ENCODE measurements around the gene ADARB2. TPM values are rescaled to one million over a fixed set of nuclear protein-coding genes. Genes with fewer than 3 reads are reported as not detected.

ADARB2 gene
- total RNA-seq, 1 donor from 2014 or later, result 0.10 TPM

DNA sequence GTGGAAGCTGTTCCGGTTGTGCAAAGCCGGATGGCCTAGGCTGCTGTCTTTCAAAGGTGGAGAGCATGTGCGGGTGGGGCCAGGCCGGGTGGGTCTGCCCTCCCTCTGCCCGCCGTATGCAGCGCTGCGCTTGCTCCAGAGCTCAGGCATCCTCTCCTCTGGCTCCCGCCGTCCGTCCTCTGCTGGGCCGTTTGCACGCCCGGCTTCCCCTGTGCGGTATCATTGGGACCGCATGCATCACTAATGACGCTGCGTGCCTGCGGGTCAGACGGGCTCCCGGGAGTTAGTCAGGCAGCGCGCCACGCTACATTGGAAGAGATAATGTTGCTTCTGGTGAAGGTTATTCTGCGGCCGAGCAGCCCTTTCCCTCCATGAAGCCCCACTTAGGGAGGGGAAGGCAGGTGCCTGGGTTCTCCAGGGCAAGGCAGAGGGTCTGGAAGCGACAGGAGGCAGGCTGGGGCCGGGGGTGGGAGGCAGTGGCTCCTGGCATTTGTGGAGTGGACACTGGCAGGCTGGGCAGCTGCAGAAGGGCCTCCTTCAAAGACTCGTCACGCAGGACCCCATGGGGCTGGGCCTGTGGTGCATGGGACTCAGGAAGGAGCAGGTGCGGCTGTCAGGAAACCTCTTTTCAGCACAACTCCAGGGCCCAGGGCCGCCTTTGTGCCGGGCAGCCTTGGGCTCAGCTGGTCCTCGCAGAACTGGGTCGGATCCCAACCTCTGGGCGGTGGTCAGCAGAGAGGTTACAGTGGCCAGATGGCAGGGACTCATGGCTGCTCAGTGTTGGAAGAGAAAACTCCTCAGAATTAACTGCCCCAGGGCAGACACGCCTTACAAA lies 362.6 kb downstream of the ADARB2 start:
- no peak for DNase-seq (ENCODE audit: low read depth)

DNA sequence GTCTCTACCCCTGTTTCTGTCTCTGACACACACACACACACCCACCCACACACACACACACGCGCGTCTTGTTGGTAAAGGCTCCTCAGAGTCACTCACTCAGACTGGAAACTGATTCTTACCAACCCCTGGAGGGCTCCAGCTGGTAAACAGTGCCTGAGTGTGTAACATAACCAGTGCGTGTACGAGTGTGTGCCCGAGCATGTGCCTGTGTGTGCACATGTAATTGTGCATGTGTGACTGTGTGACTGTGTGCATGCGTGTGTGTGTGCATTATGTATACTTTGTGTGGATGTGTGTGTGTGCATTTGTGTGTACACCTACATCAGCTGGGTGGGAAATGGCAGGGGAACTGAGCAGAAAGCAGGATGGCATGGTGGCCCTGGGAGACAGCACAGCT lies 364.0 kb downstream of the ADARB2 start:
- DNase-seq (ENCODE audit: low read depth), result no peak

DNA sequence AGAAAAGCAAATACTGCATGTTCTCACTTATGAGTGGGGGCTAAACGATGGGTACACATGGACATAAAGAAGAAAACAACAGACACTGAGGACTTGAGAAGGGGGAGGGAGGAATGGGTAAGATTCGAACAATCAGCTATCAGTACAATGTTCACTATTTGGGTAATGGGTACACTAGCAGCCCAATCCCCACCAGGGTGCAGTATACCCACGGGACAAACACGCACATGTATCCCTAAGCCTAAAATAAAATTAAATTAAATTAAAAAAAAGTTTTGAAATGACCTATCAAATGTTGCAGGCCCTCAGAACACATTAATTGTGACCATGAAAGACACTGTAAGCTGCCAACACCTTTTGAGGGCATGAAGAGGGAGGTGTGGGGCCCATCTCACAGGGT lies 365.1 kb downstream of the ADARB2 start:
- no peak for DNase-seq (ENCODE audit: low read depth)

DNA sequence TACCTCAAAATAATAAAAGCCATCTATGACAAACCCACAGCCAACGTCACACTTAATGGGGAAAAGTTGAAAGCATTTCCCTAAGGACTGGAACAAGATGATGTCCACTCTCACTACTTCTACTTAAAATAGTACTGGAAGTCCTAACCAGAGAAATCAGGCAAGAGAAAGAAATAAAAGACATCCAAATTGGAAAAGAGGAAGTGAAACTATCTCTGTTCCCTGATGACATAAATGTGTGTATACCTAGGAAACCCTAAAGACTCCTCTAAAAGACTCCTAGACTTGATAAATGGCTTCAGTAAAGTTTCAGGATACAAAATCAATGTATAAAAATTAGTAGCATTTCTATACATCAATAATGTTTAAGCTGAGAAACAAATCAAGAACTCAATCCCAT lies 367.0 kb downstream of the ADARB2 start:
- no peak for DNase-seq (ENCODE audit: low read depth)

DNA sequence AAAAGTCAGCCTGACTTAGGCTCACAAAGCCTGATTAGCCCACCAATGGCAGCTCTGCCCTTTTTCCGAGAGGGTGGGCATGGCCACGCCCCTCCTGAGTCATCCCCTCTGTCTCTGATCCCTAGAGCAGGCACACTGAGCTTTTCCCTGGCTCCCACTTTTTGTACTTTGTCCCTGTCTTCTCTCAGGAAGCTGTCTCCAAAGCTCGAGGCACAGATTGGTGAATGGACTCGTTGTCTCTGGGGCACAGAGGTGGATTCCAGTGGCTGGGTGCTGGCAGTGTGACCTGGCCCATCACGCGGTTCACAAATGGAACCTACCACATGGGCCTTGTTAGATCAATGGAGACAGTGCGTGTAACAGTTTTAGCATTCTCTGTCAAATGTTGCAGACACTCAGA lies 367.7 kb downstream of the ADARB2 start:
- no peak for DNase-seq (ENCODE audit: low read depth)

DNA sequence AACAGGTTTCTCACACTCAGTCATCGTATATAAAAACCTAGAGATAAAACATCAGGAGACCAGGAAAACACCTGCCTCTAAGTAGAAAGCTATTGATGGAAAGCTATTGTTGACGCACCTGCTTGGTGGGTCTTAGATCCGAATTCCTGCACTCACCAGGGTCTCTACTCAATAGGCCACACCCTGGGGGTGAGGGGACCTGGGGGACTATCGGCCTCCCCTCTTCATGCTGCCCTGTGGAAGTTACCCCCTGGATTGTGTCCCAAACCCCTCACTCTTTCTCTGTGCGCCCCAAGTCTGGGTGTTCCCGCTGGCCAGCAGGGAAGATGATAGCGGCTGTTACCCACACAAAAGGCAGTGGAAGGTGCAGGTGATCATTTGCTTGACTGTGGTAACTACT lies 368.1 kb downstream of the ADARB2 start:
- DNase-seq (ENCODE audit: low read depth), result no peak

DNA sequence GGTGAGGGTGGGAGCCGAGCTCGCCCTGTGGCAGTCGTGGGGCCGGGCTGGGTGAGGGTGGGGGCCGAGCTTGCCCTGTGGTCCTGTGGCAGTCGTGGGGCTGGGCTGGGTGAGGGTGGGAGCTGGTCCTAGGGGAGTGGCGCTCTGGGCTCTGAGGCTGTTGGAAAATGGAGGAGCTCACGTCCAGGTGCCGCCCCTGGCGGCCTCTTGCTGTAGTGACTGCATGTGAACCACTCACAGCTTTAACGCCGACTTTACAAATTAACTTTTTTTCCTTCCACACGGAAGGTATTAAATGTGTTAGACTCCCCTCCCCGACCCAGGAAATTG lies 368.5 kb downstream of the ADARB2 start:
- peak; percentile 1 for DNase-seq (ENCODE audit: low read depth)

DNA sequence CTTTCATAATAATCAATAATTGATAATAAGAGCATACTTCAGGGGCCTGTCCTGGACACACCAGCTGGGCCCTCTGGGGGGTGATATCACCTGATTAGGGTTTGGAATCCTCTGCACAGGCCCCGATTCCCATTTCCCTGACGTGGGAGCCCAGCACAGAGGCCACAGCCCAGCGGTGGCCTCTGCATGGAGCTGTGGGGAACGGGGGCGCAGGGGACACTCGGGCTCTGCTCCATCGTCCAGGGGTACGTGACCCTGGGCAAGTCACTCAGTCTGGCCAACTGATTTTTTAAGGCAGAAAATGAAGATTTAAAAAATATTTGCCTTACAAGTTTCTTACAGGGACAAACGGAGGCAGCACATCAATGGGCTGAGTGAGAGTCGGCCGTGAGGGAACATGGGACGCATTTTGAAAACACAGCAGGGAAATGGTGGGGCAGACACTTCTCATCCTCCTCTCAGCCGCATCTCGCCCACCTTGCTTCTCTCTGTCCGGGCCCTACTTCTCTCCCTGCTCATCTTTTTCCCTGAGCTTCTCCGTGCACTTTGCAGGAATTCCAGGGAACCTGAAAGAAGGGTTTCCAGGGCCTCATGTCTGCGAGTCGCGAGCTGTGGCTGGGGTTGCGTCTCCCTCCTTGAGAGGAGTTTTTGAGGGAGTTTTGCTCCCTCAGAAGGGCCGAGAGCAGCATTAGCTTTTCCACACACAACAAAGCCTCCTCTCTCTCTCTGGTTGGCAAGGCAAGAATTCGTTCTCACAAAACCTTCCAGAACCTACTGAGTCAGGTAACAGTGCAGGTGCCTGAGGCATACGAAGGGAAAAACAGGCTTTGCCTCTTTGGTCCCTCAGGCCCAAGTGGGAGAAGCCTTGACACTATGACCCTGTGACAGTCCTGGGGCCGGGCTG lies 369.1 kb downstream of the ADARB2 start:
- DNase-seq (ENCODE audit: low read depth), result no peak

DNA sequence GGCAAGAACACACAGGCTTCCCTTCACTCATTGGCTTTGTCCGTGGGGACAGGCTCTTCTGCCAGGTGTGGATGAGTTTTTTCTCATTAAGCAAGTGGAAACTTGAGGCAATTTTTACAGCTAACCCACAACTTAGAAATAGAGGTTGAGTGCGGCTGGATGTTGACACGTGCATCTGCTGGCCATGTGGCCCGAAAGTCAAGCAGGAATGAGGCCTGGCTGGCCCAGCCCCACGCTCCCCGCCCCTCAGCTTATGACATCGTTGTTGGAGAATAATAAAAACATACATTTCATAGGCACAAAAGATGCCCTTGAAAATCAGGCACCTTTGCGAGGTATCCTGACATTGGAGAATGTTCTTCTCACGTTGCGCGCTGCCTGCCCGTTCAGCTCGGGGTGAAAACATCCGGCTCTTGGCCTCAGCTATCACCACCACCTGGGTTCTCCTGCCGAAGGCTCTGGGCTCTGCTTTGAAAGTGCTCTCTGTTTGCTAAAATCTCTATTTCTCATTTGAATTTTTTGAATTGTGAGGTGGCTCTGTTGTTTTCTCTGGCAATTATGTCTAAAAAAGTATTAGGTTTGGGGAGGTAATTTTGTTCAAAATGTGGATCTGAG lies 370.4 kb downstream of the ADARB2 start:
- DNase-seq (ENCODE audit: low read depth), result no peak

DNA sequence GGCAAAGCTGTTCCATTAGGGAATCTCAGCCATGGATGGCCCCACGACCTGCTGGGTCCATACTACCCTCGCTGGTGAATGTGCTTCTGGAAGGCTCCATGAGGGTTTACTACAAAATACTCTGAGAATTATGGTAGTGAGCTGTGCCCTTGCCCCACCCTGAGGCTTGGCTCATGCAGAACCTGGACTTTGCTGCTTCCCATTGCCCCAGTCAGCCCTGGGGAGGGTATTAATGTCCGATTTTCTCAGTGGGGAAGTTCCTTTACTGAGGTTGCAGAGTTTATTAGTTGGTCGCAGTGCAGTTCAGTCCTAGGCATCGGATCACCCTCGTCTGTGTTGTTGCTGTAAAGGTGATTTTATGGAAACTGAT lies 371.0 kb downstream of the ADARB2 start:
- no peak for DNase-seq (ENCODE audit: low read depth)

DNA sequence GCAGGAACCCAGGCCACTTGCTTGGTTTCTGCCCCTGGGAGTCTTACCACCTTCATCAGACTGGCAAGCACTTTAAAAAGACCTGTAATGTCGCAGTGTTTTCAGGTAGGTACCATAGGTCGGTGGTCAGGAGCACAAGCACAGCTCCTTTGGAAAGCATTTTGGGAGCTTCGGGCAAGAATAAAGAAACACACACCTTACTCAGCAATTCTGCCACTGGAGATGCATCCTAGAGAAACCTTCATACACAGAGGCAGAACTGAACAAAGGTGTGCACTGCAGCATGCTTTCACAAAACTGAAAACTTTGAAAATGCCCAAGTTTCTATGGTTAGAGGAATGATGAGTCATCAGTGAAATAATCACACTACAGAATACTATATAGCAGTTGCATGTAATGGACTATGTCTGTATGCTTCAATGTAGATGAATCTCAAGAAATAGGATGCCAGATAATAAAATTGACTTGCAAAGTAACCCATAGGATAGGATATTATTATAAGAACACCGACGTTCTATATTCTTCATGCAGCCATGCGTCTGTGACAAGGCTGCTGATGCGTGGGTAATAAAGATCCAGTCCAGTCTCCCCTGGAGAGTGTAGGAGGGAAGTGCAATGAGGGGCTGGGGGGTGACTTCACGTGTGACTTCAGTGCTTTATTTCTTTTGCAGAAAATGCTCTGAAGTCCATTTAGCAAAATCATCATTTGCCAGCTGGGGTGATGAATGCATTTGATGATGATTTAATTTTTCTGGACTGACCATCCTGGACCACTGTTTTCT lies 371.6 kb downstream of the ADARB2 start:
- no peak for DNase-seq (ENCODE audit: low read depth)

DNA sequence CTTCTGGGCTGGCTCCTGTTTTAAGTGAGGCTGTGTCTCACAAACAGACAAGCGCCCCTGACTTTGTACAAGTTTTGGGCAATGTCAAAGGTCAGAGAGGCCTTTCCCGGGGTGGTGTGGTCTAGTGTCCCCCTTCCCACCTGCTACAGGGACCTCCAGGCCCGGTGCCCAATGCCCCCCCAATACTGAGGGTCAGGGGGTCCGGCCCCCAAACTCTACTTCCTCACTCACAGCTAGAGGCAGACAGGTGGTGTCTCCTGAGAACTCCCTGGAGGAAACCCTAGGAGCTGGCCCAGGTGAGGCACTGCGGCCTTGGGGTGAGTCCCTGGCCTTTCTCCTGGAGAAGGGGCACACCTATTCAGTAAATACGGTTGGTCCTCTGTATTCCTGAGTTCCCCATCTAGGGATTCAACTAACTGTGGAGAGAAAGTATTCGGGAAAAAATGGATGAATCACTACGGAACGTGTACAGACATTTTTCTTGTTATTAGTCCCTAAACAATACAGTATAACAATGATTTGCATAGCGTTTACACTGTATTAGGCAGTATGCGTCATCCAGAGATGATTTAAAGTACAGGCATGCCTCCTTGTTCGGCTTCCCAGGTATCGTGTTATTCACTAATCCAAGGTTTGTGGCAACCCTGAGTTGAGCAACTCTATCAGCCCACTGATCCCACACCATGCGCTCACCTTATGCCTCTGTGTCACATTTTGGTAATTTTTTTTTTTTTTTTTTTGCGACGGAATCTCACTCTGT lies 373.0 kb downstream of the ADARB2 start:
- no peak for DNase-seq (ENCODE audit: low read depth)

DNA sequence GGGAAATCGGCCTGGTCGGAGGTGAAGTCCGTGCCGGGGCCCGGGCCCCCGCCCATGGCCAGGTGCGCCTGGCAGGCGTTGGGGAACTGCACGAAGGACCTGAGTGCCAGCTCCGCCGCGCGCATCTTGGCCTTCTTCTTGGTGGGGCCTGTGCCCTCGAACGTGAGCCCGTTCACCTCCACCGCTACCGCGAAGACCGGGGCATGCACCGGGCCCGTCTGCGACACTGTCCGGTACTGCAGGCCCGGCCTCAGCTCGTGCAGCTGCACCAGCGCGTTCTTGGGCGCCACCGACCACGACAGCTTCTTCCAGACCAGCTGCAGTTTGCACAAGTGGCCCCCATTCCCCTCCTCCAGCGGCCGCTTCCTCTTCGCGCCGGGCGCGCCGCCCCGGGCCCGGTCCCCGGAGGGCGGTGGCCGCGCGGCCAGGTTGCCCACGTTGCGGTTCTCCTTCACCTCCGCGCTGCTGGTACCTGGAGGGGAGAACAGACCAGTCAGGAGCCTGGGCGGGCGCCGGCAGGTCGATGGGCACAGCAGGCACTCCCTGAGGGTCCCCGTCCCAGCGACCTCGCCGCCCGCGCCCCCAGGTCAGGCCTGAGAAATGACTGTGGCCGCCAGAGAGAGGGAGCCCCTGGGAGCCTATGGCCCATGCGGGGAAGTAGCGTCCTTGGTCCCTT lies 373.7 kb downstream of the ADARB2 start:
- no peak for DNase-seq (ENCODE audit: low read depth)

DNA sequence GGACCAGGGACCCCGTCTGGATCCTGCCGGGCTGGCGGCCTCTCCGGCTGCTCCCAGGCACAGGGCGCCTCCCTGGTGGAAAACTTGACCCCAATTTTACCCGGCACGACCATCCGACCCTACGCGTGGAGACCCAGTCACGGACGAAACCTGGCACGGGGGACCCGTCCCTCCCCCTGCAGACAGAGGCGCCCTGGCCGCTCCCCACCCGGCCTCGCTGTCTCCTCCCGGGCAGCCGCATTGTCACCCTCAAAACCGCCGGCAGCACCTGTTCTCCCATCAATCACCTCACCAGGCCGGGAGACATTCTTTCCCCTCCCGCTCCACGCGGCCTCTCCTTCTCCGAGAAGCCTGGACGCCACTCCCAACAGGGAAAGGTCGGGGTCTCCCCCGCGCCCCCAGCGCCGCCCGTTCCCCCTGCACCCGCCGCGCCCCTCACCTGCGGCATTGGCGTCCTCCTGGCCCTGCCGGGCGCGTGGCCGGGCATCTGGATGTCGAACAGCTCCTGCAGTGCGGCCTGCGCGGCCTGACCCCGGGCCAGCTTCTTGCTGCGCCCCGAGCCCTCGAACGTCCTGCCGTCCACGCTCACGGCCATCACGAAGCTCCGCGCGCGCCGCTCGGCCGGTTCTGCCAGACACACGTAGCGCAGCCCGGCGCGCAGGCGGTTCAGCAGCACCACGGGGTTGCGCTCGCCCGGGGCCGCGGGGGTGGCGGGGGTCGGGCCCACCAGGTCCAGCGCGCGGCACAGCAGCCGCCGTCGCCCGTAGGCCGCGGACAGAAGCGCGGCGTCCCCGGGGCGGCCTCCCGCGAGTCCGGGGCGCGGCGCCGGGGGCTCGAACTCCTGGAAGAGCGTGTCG lies 374.5 kb downstream of the ADARB2 start:
- DNase-seq (ENCODE audit: low read depth), result no peak

DNA sequence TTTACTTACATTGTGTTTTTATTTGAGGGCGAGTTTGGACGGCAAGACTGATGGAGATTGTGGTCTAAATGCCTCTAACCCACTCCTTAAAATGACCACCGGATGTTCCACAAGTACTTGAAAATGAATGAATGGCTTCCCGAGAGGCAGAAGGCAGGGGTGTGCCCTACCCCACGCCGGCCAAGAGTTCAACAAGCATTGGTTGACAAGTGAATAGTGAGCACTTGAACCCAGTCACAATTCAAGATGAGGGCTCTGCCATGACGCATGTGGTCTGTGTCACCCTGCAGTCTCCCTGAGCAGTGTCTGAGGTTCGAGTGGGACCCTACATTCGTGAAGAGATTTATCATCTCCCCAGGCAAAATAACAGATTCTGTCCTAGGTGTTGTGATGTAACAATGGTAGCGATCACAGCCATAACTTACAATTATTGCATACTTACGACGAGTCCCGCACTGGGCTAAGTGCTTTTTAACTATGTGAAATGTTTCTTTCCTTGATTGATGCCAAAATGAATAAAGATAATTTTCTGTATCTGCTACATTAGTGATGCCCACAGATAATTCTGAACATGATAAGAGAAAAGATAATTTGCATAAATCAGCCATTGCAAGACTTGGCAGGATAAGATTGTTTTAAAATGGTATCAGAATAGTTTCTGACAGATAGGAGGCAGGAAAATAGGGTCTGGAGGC lies 375.8 kb downstream of the ADARB2 start:
- DNase-seq (ENCODE audit: low read depth), result no peak

DNA sequence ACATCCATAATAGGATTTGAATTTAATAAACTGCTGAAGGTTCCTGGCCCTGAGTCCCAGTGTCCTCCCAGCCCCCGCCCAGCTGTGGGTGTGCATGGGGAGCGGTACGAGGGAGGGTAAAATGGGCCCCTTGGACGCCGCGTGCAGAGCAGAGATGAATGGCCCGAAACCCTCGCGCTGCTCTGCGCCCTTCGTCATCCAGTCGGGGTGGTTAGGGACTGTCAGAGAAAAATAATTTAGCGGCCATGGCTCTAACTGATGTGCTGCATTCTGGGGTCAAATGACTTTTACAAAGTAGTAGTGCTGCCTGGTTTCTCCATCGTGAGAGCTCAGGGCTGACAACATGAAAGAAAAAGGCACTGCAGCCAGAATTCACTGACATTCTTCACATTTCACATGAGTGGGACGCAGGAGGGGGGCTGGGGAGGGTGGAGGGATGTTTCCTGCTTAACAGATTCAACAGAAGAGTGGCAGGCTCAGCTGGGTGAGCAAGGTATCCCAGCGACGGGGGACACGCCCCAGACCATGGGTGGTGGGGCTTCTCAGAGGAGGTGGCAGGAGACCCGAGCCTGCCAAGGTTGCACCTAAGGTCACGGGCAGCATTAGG lies 376.7 kb downstream of the ADARB2 start:
- no peak for DNase-seq (ENCODE audit: low read depth)

DNA sequence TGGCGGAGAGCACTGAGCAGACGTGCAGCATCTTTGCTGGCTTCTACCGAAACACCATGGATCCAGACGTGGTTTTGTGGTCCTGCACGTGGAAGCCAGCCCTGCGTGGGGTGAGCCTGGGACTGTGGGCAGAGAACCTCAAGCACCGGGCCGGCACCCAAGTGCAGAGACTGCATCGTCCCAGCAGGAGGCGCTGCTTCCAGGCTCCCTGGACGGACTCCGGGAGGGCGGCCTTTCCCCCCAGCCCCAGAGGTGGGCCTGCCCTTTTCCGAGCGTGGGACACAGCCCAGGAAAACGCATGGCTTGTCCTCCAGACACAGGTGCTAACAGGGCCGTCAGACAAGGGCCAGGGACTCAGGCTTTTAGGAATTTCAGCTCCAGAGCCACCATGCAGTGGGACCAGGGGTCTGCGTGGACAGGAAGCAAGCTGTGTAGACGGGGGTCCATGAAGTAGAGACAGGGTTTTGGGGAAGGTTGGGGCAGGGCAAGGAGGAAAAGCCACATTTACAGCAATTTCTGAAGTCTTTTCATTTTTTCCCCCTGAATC lies 377.2 kb downstream of the ADARB2 start:
- DNase-seq (ENCODE audit: low read depth), result no peak

DNA sequence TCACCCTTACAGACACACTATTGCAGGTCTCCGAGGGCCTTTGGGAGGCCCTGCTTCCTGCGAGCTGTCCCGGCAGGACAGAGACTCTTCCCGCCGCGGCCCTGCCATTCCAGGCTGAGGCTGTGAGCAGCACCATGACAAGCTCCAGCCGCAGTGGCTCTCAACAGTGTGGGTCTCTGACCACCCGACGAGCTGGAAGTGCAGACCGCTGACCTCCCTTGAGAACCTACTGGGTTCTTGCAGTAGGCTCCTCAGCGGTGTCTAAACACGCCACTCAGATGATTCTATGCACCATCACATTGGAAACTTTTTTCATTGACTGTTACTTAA lies 377.7 kb downstream of the ADARB2 start:
- no peak for DNase-seq (ENCODE audit: low read depth)

Measured in renal cortical epithelial cell (primary cell).